GM13976 (cell line): ENCODE results near the gene PLA2G4B.
A peak's percentile ranks its signal among the peaks of the same experiment; 100 is the strongest.

Experiments used
- DNase-seq: peaks from one replicate; pipeline ENCODE4 v3.0.0; 2012; ENCODE audit warnings: low spot score
- in situ Hi-C: fragments of 300-500 bp; cut with MboI; formaldehyde crosslinking; loops from one replicate; pipeline ENCODE4 v1.12.0; 2022; ENCODE audit warnings: low sequenced_read_pairs, mixed read lengths, inconsistent platforms; ENCODE audit not compliant: unreplicated experiment
- TF ChIP-seq, protein P1 (sequence below): IDR thresholded peaks from 2 replicates; pipeline ENCODE4 v1.5.1; 2012; ENCODE audit warnings: borderline replicate concordance, mild to moderate bottlenecking; ENCODE audit not compliant: insufficient read depth; ENCODE audit errors: extremely low read depth, missing control alignments, control extremely low read depth

PLA2G4B gene

DNA sequence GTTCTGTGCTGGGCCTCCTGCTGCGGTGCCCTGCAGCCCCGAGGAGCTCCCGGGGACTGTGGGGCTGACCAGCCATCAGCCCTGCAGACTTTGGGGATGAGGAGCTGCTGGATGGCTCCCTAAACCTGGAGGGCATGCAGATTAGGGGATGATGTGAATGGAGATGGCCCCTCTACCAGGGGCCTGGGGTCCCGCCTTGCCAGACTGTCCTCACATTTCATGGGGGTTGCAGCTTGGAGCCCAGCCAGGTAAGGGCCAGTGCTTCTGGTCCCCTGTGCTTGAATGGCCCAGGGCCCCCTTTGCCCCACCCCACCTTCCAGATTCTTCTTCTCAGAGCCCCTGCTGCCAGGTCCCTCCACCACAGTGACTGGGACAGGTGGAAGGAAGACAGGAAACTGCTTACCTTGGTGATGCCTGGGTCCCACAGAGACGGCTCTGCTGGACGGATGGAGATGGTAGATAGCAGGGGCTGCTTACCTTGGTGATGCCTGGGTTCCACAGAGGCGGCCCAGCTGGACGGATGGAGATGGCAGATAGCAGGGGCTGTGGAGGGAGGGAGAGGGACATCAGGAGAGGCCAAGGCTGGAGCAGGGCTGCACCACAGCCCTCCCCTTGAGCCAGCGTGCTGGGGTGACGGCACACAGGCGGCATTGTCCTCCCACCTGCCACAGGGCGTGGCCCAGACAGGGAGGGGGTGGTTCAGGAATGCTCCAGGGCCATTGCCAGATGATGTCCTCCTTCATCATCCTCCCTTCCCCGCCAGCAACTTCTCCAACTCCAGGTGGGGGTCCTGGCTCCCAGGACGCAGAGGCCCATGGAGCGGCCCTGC is 55.0 kb downstream of the PLA2G4B start, which contains the start of gene SPTBN5:
SPTBN5 (minus strand) TSS at position 632 of the 829 bp plus-strand sequence; CDS start at position 76, 556 bp downstream.
- in situ Hi-C loops = no loop called here

DNA sequence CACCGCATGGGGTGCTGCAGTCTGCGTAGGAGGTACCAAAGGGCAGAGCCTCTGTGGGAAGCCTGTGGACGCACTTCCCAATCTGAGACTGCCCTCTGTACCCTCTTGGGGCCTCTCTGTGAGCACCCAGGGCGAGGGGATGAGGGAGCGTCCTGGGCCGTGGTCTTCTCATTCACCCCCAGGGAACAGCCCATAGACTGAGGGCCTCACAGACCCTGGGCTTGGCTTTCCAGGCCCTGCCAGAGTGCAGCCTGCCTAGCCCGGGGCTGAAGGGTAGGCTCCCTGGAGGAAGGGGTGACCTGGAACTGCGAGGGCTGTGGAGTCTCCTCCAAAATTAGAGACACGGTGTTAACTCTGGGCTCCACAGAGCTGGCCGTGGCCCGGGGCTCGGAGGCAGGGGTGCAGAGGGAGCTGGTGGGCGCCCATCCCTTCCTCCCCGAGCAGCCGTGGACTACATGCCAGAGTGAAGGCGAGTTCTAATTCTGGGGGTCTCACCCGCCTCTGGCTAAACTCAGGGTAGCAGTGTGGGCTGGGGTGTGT is 55.7 kb downstream of the PLA2G4B start:
- TF ChIP-seq, protein P1, sequence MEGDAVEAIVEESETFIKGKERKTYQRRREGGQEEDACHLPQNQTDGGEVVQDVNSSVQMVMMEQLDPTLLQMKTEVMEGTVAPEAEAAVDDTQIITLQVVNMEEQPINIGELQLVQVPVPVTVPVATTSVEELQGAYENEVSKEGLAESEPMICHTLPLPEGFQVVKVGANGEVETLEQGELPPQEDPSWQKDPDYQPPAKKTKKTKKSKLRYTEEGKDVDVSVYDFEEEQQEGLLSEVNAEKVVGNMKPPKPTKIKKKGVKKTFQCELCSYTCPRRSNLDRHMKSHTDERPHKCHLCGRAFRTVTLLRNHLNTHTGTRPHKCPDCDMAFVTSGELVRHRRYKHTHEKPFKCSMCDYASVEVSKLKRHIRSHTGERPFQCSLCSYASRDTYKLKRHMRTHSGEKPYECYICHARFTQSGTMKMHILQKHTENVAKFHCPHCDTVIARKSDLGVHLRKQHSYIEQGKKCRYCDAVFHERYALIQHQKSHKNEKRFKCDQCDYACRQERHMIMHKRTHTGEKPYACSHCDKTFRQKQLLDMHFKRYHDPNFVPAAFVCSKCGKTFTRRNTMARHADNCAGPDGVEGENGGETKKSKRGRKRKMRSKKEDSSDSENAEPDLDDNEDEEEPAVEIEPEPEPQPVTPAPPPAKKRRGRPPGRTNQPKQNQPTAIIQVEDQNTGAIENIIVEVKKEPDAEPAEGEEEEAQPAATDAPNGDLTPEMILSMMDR = no peak
- in situ Hi-C loops = no loop called here
- no peak for DNase-seq

More for the DNA sequence above, 55.0 kb downstream of the PLA2G4B start, which contains the start of gene SPTBN5:
- no peak for DNase-seq
- TF ChIP-seq, protein P1 = no peak

DNA sequence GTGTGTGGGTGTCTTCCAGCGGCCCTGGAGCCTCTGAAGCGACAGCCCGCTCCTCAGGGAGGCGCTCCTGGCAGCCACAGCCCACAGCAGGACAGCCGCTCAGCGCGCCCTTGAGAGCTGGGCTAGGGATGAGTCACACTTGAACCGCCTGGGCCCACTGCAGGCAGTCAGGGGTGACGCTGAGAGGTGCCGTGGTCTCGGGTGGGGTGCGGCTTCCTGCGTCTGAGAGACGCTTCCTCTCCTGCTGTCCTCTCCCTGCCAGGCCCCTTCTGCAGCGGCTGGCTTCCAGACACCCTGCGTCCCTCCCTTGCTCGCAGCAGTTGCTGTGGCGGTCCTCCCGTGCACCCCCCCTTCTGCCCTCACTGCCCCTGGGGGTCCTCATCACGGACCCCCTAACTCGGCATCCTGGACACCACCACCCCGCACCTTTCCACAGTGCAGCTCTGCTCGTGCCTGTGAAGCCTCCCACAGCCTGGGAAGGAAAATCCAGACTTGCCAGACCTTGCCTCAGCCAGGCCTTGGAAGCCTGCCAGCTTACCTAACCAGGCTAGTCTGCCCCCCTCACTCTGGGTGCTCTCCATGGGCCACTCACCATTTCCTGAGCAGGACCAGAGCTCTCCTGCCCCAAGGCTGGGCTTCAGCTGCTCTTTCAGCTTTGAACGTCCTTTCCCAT is 56.3 kb downstream of the PLA2G4B start:
- peak; percentile 92 for DNase-seq
- in situ Hi-C loops = no loop called here
- TF ChIP-seq, protein P1 = no peak

DNA sequence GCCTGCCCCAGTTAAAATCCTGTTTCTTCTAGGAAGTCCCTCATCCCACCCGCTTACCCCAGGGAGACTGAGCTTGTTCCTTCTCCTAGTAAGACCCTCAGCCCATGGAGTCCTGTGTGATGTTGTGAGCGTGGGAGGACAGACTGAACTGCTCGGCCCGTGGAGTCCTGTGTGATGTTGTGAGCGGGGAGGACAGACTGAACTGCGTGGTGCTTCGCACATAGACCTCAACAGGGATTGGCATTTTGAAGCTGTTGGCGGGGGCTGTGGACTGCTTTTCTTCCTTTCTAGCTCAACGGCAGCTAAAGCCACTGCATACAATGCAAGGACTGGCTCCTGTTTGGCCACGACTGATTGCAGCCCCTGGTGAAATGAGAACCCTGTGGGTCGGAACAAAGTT is 56.8 kb downstream of the PLA2G4B start:
- in situ Hi-C loops = no loop called here
- no peak for DNase-seq
- TF ChIP-seq, protein P1 = no peak

DNA sequence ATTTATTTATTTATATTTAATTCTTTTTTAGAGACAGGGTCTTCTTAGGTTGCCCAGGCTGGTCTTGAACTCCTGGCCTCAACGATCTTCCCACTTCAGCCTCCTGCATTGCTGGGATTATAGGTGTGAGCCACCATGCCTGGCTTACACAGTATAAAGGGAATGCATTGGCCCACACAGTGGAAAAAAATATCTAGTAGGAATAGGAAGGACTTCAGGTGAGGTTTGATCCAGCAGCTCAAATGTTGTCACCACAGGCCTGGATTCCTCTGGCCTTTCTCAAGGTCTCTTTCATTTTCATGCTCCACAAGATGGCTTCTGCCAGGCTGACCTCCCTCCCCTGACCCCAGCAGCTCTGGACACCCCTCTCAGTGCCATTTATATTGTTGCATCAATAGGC is 57.3 kb downstream of the PLA2G4B start:
- in situ Hi-C loops = no loop called here
- DNase-seq = no peak
- TF ChIP-seq, protein P1 = no peak

DNA sequence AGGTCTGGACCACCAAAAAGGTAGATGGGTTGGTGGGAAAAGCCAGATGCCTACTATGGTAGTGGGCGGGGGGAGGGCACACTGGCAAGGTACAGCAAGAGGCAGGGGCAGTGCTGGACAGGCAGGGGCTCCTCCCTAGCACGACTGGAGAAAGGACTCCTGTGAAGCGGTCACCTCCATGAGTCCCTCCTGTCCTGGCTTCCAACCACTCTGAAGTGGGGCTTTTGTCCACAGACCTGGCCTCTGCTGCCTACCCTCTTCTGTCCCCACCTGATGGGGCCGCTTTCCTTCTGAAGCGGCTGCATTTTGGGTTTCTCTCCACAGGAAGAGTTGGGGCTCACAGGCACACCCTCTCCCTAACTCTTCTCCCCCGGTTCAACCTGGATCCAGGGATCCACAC is 57.9 kb downstream of the PLA2G4B start:
- no peak for DNase-seq
- in situ Hi-C loops = no loop called here

More for the DNA sequence above, 57.9 kb downstream of the PLA2G4B start:
- TF ChIP-seq, protein P1 = no peak
